Measurements from ENCODE around the gene MRPL45. TPM values are rescaled to one million over a fixed set of nuclear protein-coding genes. Genes with fewer than 3 reads are reported as not detected.

The MRPL45 gene
- total RNA-seq, 1 donor from 2014 or later, result 39.5 TPM

- H3K27me3 ChIP-seq (ENCODE audit: low read depth), result peaks cover 28% of the 10 kb centered on the region
- H3K4me3 ChIP-seq, result no peak overlapping the region
- H3K9me3 ChIP-seq (replicated peaks), result no peaks in the 10 kb centered on the region
- TF ChIP-seq CTCF (IDR thresholded peaks at IDR 0.05; ENCODE audit: borderline replicate concordance), result no peak
- DNase-seq, result peak; percentile 28
- H3K27ac ChIP-seq (replicated peaks), result no peak overlapping the region
- intact Hi-C loops (cut with micrococcal nuclease), result no loop called here
- peaks cover 13% of the 10 kb centered on the region for H3K36me3 ChIP-seq
- peaks cover 13% of the 10 kb centered on the region for H3K4me1 ChIP-seq
Observed at GRCh38 chr17:38326996-38327792, 30.2 kb downstream of the MRPL45 start.

- DNase-seq, result no peak
- Histone ChIP-seq H3K4me3 (no peak overlapping the region), H3K27me3 (ENCODE audit: low read depth) (peaks cover 35% of the 10 kb centered on the region), H3K4me1 (peaks cover 13% of the 10 kb centered on the region), H3K27ac (replicated peaks) (no peak overlapping the region), H3K9me3 (replicated peaks) (no peaks in the 10 kb centered on the region), H3K36me3 (peaks cover 8% of the 10 kb centered on the region)
- no peak for TF ChIP-seq CTCF (IDR thresholded peaks at IDR 0.05; ENCODE audit: borderline replicate concordance)
- intact Hi-C loops (cut with micrococcal nuclease), result no loop called here
Observed at GRCh38 chr17:38327936-38328335, 31.0 kb downstream of the MRPL45 start.

GRCh38 chr17:38328620-38329019, 31.7 kb downstream of the MRPL45 start:
- H3K27me3 ChIP-seq (ENCODE audit: low read depth), result peaks cover 42% of the 10 kb centered on the region
- peaks cover under 1% of the 10 kb centered on the region for H3K36me3 ChIP-seq
- no peak for TF ChIP-seq CTCF (IDR thresholded peaks at IDR 0.05; ENCODE audit: borderline replicate concordance)
- intact Hi-C loops (cut with micrococcal nuclease), result no loop called here
- H3K9me3 ChIP-seq (replicated peaks), result no peaks in the 10 kb centered on the region
- DNase-seq, result no peak
- peaks cover 13% of the 10 kb centered on the region for H3K4me1 ChIP-seq
- no peak overlapping the region for H3K27ac ChIP-seq (replicated peaks)
- H3K4me3 ChIP-seq, result no peak overlapping the region

DNA sequence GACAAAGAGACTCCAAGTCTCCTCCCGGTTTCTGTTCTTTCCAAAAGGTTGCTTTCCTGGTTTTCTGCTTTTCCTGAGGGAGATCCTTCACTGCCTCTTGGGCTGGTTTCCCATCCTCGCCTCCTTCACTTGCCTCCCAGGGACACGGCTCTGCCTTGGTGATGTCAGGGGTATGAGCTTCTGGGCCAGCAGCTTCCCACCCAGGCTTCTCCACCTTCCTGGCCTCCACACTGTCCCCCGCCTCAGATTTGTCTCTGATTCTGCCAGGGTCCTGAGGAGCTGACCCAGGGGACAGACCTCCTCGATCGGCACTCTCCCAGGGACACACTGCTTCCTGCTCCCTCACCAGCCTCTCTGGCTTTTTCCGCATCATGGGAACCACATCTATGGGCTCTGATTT, 32.3 kb downstream of the MRPL45 start:
- DNase-seq, result no peak
- H3K4me1 ChIP-seq, result peaks cover 13% of the 10 kb centered on the region
- H3K4me3 ChIP-seq, result no peak overlapping the region
- H3K36me3 ChIP-seq, result no peaks in the 10 kb centered on the region
- TF ChIP-seq CTCF (IDR thresholded peaks at IDR 0.05; ENCODE audit: borderline replicate concordance), result no peak
- no peak overlapping the region for H3K27ac ChIP-seq (replicated peaks)
- intact Hi-C loops (cut with micrococcal nuclease), result no loop called here
- peaks cover 49% of the 10 kb centered on the region for H3K27me3 ChIP-seq (ENCODE audit: low read depth)
- H3K9me3 ChIP-seq (replicated peaks), result no peaks in the 10 kb centered on the region

DNA sequence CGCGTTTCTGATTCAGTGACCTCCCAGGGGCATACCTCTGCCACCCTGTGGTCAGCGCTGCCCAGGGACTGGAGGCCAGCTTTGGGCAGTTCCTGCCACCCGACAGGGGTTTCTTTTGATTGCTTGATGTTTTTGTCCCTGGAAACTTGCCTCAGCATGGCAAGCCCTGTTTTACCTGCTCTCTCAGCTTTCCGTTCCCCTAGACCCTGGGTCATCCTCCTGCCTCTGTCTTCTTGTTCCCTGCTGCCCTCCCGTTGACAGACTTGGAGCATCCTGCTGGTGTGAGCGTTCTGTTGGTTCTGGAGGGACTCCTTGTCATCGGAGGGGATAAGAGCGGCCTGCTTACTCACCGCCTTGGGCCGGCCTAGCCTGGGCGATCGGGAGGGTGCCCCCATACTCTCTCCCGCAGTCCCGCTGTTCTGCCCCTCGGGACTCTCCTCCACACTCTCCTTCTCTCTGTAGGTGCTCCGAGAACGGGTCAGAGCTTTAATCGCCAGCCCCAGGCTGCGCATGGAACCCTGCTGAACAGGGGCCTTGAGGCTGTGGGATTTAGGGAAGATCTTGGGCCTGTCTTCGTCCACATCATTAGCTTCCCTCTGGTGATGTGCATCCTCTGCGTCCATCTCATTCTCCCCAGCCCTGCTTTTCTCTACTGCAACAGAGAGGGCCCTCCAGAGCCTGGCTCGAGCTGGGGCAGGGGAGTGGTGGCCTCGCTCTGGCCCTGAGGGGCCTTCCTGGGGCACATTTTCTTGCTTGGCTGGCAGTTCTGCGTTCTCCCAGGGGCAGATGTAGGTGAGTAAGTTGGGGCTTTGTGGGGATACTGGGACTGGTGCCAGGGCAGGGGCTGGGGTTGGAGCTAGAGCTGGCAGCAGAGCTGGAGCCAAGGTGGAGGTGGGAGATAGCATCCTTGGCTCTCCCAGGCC, 33.1 kb downstream of the MRPL45 start:
- no peak for DNase-seq
- intact Hi-C loops (cut with micrococcal nuclease), result no loop called here
- H3K9me3 ChIP-seq (replicated peaks), result no peaks in the 10 kb centered on the region
- no peaks in the 10 kb centered on the region for H3K36me3 ChIP-seq
- peaks cover 57% of the 10 kb centered on the region for H3K27me3 ChIP-seq (ENCODE audit: low read depth)
- H3K4me3 ChIP-seq, result no peak overlapping the region
- H3K27ac ChIP-seq (replicated peaks), result no peak overlapping the region
- TF ChIP-seq CTCF (IDR thresholded peaks at IDR 0.05; ENCODE audit: borderline replicate concordance), result no peak
- peaks cover 13% of the 10 kb centered on the region for H3K4me1 ChIP-seq

Measured in left ventricle myocardium inferior (tissue), 1 donor.